Brain microvascular endothelial cell (primary cell): ENCODE results near the gene PLAAT2.

Source experiments
- DNase-seq: peaks from one replicate; pipeline ENCODE4 v3.0.0-alpha.2; 2020
- H3K27ac ChIP-seq: fragments of 250-450 bp; sonication (Bioruptor Pico); 2 replicates; pipeline ENCODE4 v1.5.1; 2020; ENCODE audit warnings: mild to moderate bottlenecking, moderate library complexity
- H3K27me3 ChIP-seq: fragments of 250-450 bp; sonication (Bioruptor Pico); replicated peaks from 2 replicates; pipeline ENCODE4 v1.5.1; 2020; ENCODE audit warnings: mild to moderate bottlenecking
- H3K36me3 ChIP-seq: fragments of 250-450 bp; sonication (Bioruptor Pico); replicated peaks from 2 replicates; pipeline ENCODE4 v1.5.1; 2020; ENCODE audit warnings: mild to moderate bottlenecking
- H3K4me3 ChIP-seq: 2 replicates; pipeline ENCODE4 v1.5.1; 2011; ENCODE audit warnings: low read depth, mild to moderate bottlenecking, control low read depth, low read length, moderate library complexity
- in situ Hi-C: cut with HindIII; loops from 2 replicates; pipeline ENCODE4 v1.10.0; 2017; ENCODE audit warnings: low sequenced_read_pairs, low pct_ligation_motif_present
- TF ChIP-seq, protein P1 (sequence below): IDR thresholded peaks from 2 replicates; pipeline ENCODE4 v1.5.1; 2011; ENCODE audit warnings: low read depth, mild to moderate bottlenecking, moderate library complexity, low read length, control low read depth, inconsistent platforms; ENCODE audit errors: missing control alignments

The PLAAT2 gene

DNA sequence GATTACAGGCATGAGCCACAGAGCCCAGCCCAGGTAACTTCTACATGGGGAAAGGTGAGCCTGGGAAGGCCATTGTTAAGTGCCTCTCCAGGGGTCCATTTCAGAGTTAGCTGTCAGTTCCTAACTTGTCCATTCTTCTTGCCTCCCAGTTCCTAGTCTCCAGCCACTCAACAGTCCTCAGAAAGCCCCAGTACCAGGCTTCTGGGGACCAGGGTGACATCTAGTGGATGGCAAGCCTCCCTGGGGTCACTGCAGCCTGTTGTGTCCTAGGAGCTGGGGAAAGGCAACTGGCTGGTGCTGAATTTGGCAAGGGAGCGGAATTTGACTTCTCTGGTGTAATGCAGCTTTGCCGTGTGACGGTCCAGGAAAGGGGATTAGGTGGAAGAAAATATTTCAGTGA is 55.2 kb downstream of the PLAAT2 start:
- no peak overlapping the region for H3K27ac ChIP-seq
- DNase-seq, result no peak
- TF ChIP-seq, protein P1, sequence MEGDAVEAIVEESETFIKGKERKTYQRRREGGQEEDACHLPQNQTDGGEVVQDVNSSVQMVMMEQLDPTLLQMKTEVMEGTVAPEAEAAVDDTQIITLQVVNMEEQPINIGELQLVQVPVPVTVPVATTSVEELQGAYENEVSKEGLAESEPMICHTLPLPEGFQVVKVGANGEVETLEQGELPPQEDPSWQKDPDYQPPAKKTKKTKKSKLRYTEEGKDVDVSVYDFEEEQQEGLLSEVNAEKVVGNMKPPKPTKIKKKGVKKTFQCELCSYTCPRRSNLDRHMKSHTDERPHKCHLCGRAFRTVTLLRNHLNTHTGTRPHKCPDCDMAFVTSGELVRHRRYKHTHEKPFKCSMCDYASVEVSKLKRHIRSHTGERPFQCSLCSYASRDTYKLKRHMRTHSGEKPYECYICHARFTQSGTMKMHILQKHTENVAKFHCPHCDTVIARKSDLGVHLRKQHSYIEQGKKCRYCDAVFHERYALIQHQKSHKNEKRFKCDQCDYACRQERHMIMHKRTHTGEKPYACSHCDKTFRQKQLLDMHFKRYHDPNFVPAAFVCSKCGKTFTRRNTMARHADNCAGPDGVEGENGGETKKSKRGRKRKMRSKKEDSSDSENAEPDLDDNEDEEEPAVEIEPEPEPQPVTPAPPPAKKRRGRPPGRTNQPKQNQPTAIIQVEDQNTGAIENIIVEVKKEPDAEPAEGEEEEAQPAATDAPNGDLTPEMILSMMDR, result peak; percentile 53

DNA sequence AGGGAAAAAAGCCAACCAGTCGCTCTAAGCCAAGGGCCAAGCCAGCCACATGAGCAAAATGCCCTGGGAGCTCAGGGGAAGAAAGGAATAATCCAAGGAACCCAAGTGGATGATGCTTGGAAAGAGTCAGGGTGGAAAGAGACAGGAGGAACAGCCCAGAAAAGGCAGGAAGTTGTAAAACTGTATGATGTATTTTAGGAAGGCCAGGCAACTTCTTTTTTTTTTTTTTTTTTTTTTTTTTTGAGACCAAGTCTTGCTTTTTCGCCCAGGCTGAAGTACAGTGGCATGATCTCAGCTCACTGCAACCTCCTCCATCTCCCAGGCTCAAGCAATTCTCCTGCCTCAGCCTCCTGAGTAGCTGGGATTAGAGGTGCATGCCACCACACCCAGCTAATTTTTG is 55.7 kb downstream of the PLAAT2 start:
- no peak for DNase-seq
- no peak overlapping the region for H3K27ac ChIP-seq
- TF ChIP-seq, protein P1, result no peak

More for the DNA sequence above, 55.2 kb downstream of the PLAAT2 start:
- Histone ChIP-seq H3K27me3 (no peaks in the 10 kb centered on the region), H3K4me3 (no peak overlapping the region), H3K36me3 (no peaks in the 10 kb centered on the region)
- in situ Hi-C loops, result no loop called here

DNA sequence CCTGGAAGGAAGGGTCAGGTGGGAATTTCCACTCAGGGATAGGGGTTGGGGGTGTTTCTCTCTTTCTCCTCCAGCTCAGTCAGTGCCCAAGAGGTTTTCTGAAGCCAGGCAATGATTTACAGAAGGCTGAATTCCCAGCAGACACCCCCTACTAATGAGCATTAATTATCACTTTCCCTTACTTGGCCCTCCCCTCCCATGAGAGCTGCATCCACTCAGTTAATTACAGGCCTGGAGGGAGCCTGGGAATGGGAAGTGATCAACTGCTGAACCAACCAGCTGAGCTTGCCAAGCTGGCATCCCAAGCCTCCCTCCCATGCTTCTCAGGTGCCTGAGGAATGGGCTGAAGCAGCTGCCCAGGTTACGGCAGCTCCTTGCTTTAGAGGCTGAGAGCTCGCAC is 56.3 kb downstream of the PLAAT2 start:
- H3K4me3 ChIP-seq, result no peak overlapping the region
- in situ Hi-C loops, result no loop called here
- no peak for DNase-seq
- H3K27ac ChIP-seq, result no peak overlapping the region
- TF ChIP-seq, protein P1, result no peak
- H3K27me3 ChIP-seq, result no peaks in the 10 kb centered on the region
- no peaks in the 10 kb centered on the region for H3K36me3 ChIP-seq

More for the DNA sequence above, 55.7 kb downstream of the PLAAT2 start:
- H3K36me3 ChIP-seq, result no peaks in the 10 kb centered on the region
- H3K27me3 ChIP-seq, result no peaks in the 10 kb centered on the region
- H3K4me3 ChIP-seq, result no peak overlapping the region
- in situ Hi-C loops, result no loop called here

DNA sequence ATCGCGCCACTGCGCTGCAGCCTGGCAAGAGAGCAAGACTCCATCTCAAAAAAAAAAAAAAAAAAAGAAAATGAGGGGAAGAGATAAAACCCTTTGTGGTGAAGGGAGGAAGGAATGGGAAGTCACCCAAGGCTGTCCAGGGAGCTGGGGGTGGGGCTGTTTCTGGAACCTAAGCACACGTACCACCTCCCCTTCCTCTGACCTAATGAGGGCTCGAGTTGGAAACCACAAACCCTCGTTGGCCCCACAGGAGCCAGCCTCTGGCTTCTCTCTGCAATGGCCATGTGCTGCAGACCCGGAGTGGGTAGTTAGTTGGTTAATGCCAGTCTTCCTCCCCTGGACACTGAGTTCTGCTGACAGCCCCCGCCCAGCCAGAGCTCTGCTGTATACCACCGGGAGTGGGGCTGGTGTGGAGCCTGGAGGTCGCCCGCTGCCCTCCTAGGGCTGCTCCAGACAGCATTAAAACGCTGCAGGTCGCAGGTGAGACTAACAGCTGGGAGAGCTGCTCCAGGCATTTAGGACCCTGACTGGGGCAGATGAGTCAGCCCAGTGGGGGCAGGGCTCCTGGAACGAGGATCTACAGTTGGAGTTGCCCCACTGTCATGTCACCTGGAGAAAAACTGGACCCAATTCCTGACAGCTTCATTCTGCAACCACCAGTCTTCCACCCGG is 57.2 kb downstream of the PLAAT2 start, which contains the start of gene LGALS12:
LGALS12 (plus strand) TSS at position 228 of the 672 bp plus-strand sequence; CDS start at position 603, 375 bp downstream.
- in situ Hi-C loops, result no loop called here
- Histone ChIP-seq H3K4me3 (no peak within 1 kb of the TSS), H3K27me3 (no peaks in the 10 kb centered on the region), H3K36me3 (no peaks in the 10 kb centered on the region), H3K27ac (no peak within 1 kb of the TSS)
- DNase-seq, result no peak
- TF ChIP-seq, protein P1, result no peak

DNA sequence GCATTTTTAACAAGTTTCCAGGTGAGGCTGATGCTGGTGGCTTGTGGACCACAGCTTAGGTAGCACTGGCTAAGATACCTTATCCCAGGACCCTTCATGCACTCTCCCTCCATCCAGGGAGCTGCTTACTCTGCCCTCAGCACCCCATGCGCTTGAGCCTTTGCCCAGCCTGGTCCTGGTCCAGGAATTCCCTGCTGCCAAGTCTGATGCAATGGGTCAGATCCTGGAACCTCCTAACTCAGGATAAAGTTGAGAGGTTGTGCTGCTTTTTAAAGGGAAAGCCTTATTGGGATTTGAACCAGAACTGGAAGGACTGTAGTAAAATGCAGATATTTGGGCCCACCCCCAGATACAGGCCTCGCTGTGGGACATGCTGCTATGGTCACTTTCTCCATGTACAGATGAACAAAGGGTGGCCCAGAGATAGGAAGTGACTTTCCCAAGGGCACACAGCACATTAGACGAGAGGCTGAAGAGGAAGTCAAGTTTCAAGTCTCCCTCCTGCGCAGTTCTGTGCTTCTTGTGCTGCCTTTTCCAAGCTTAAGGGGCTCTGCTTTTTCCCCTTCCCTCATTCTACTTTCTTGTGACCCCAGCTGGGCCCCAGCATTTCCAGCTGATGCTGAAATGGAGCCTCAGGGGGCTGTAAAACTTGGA is 58.1 kb downstream of the PLAAT2 start:
- DNase-seq, result no peak
- Histone ChIP-seq H3K27ac (no peak overlapping the region), H3K27me3 (no peaks in the 10 kb centered on the region), H3K36me3 (no peaks in the 10 kb centered on the region), H3K4me3 (no peak overlapping the region)
- TF ChIP-seq, protein P1, result no peak
- in situ Hi-C loops, result no loop called here

DNA sequence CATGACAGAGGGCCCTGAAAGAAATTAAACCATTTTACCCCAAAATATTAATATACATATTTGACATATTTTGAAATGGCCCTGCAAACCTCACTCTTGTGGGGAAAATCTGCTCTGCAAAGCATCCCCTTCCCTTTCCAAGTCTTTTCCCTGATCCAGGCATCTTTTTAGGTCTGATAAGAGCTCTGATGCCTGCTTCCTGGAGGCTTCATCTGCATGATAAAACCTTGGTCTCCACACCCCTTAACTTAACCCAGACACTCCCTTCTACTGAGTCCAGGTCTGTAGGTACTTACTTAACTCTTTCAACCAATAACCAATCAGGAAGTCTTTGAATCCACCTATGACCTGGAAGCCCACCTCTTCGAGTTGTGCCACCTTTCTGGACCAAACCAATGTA is 59.1 kb downstream of the PLAAT2 start:
- in situ Hi-C loops, result no loop called here
- DNase-seq, result no peak
- Histone ChIP-seq H3K36me3 (no peaks in the 10 kb centered on the region), H3K4me3 (no peak overlapping the region), H3K27me3 (no peaks in the 10 kb centered on the region), H3K27ac (no peak overlapping the region)
- TF ChIP-seq, protein P1, result no peak
